HG03060 (cell line): ENCODE results near the gene SLC49A4.
A peak's percentile ranks its signal among the peaks of the same experiment; 100 is the strongest.
"Not testable (repeated sequence)": the region's sequence is repeated elsewhere in the genome, so short reads cannot be mapped to it uniquely, and the experiment has no call there.

Experiments
- ATAC-seq: cut with Tn5 transposase; IDR thresholded peaks from one replicate; pipeline ENCODE4 v1.9.1; 2021; ENCODE audit warnings: low read depth, moderate number of reproducible peaks; ENCODE audit not compliant: unreplicated experiment

Gene SLC49A4, protein sequence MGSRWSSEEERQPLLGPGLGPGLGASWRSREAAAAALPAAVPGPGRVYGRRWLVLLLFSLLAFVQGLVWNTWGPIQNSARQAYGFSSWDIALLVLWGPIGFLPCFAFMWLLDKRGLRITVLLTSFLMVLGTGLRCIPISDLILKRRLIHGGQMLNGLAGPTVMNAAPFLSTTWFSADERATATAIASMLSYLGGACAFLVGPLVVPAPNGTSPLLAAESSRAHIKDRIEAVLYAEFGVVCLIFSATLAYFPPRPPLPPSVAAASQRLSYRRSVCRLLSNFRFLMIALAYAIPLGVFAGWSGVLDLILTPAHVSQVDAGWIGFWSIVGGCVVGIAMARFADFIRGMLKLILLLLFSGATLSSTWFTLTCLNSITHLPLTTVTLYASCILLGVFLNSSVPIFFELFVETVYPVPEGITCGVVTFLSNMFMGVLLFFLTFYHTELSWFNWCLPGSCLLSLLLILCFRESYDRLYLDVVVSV

DNA sequence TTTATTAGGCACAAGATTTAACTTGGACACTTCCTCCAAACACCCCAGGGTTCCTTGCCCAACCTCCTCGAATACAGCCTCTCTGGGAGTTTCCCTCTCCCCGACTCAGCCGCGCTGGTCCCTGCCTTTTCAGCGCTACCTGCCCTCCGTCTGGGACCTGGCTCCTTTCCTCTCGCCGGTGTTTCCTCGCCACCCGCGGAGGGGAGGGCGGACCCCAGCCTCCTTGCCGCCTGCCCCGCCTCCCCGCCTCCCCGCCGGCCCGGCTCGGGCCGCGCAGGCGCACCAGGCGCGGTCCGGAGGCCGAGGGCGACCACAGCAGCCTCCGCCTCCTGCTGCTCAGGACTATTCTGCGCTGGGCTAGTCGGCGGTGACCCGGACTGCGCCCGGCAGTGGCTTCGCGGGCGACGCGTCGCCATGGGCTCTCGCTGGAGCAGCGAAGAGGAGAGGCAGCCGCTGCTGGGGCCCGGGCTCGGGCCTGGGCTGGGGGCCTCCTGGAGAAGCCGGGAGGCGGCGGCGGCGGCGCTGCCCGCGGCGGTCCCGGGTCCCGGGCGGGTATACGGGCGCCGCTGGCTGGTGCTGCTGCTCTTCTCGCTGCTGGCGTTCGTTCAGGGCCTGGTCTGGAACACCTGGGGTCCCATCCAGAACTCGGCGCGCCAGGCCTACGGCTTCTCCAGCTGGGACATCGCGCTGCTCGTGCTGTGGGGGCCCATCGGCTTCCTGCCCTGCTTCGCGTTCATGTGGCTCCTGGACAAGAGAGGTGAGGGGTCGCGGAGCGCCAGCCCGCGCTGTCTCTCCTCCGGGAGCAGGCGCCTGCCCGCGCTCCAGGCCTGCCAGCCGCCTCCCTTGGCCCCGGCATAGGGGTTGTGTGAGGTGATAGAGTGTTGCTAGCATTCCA lies at the start of gene SLC49A4:
TSS of gene SLC49A4 (plus strand) at position 291 of the 895 bp plus-strand sequence. CDS start at position 415, 124 bp downstream.
- no peak for ATAC-seq

DNA sequence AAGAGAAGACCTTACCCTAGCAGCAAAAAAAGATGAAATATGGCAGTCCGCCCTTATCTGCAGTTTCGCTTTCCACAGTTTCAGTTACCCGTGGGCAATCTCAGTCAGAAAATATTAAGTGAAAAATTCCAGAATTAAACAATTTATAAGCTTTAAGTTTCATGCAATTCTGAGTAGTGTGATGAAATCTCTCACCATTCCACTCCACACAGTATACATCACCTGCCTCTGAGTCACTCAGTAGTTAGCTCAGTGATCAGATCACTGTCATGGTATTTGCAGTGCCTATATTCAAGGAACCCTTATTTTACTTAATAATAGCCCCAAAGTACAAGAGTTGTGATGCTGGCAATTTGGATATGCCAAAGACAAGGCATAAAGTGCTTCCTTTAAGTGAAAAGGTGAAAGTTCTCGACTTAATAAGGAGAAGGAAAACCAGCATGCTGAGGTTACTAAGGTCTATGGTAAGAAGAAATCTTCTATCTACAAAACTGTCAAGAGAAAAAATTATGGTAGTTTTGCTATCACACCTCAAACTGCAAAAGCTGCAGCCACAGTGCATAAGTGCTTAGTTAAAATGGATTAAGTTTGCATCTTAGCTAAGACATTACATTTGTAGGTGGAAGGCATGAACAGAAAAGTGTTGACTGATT lies 49.4 kb upstream of the SLC49A4 start:
- ATAC-seq = no peak

DNA sequence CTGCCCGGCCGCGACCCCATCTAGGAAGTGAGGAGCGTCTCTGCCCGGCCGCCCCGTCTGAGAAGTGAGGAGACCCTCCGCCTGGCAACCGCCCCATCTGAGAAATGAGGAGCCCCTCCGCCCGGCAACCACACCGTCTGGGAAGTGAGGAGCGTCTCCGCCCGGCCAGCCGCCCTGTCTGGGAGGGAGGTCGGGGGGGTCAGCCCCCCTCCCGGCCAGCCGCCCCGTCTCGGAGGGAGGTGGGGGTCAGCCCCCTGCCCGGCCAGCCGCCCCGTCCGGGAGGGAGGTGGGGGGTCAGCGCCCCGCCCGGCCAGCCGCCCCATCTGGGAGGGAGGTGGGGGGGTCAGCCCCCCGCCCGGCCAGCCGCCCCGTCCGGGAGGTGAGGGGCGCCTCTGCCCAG lies 47.6 kb upstream of the SLC49A4 start:
- not testable (repeated sequence) for ATAC-seq

DNA sequence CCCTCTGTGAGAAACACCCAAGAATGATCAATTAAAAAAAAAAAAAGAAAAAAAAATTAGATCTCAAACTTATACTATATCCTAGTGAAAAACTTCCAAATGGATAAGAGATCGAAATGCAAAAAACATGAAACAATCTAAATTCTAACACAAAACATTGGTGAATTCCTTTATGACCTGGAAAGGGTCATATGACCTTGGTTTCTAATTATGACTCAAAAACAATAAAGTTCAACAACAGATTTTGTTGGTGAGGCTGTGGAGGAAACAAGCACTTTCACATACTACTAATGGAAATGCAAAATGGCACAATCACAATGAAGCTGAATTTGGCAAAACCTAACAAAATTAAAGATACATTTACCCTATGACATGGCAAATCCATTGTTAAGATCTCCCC lies 46.5 kb upstream of the SLC49A4 start:
- no peak for ATAC-seq

DNA sequence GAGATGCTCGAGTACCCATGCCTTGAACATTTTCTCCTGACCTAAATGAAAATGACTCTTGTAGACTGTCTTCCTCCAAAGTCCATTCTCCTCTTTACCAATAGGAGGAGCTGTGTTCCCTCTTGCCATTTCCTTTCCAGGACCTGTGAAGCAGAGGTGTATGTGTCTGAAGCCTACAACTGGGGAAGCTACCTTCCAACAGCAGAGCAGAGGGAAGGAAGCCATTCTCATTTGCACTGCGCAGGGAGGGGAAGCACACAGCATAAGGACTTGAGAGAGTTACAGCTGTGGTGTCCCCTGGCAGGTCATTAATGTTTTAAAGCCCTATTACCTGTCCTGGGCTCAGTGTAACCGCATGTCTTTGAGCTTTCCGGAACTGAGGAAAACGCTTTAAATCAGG lies 39.9 kb upstream of the SLC49A4 start:
- peak; percentile 57 for ATAC-seq

DNA sequence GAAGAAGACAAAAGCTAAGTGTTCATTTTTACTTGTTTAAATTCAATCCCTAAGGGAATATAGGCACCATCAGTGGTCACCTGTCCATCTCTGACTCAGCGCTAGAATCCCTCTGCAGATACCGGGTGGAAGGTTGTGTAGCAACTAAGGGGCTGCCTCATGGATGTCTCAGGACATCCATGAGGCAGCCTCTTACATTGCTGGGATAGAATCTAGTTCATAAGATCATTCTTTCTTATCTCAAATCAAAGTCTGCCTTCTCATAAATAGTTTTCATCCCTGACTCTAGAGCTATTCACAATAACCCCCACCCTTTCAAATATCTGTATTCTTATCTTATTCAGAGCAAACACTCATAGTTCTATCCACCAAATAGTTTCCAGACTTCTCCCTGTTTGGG lies 39.4 kb upstream of the SLC49A4 start:
- no peak for ATAC-seq

DNA sequence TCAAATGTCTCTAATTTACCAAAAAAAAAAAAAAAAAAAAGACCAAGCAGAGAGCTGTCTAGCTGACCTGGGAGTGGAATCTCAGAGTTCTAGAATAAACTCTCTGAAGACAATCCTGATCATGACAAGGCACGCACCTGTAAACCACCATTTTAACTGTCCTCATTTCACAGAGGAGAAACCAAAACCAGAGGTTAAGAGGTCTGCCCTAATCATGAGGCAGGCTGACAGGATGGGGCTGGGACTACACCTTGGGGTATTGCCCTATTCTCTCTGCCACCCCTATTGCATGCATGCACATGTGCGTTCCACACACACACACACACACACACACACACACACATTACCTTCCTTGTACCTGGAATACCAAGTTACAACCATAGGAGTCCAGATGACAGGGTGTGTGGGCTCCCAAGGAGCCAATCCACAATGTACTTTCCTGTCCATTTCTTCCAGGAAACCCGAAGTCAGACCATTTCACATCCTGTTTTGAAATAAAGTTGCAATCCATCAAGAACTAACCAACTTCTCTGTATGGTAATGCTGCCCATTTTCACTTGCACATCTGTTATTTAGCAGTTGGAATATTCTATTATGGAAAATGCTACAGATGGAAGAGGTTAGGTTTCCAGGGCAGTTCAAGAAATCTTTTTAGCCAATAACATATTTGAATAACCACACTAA lies 35.9 kb upstream of the SLC49A4 start:
- ATAC-seq = no peak

DNA sequence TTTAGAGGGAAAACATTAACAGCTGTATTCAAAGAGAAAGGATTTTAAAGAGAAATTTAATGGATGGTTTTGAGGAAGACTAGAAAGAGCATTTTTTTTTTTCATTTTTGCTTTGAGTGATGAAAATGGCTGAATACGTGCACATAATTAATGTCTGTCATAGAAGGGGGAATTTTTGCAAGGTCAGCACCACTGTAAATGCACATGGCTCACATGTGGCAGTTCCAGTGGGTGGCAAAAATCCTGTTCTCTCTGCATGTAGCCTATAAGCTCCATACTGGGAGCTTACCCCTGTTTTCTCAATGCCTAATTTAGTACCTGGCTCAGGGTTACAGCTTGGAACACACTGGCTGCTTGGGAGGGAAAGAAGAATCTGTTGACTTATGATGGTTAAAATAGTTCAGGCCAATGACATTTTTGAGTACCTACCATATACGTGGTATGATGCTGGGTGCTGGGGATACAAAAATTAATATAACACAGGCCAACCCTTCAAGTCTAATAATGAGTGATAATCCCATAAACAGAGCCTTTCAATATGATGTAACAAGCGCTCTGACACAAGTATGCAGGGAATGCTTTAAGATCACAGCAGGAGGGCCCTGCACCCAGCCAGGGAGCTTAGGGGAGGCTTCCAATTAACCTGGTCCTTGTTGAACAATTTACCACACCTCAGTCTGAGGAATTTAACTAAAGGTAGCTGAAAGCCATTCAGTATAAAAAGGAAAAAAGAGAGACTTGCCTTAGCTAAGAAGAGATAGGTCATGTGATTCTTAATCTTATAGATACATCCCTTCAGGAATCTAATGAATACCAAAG lies 34.2 kb upstream of the SLC49A4 start:
- no peak for ATAC-seq

DNA sequence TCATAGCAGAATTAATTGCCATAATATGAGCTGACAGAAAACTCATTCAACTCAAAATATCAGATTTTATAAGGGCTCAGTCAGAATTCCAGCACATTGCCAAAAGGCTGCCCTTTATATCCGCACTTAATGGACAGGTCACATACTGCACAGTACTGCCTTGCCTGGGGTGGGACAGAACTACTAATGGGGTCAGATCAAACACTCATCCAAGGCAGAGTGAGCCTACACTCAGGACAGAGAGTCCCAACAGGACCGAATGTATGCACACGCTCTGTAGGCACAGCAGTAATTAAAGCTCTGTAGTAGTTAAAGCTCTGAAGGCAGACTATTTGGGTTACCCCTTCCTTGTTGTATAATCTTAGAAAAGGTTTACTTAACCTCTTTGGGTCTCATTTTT lies 28.4 kb upstream of the SLC49A4 start:
- ATAC-seq = no peak

DNA sequence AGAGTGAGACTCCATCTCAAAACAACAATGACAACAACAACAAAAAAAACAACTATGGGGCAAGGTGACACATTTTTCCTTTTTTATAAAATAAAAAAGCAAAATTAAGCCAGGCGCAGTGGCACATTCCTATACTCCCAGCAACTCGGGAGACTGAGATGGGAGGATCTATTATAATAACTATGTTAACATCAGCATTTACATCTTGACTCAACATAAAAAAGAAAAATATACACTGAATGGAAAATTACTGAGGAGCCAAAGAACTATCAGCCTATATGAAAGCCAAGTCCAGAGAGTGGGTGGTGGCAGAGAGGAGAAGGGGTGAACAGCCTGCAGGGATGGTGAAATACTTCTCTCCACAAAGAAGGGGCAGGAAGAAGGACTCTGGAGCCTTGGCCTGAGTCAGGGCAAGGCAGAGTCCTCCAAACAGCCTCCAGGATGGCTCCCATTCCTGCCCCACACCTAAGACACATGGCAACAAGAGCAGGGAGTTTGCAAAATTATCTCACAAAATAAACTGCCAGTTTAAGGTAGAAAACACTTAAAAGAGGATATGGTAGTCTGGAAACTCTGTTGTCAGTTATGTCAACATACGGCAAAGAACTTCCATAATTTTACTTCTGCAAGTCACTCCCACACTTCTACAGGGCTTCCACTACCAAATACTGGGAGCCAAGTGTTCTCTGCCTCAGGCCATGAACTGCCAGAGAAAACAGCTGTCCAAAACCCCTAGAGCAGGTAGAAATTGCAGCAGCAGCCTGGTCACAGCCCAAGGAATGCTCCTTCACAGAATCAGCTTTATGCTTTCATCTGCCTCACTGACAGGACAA lies 27.1 kb upstream of the SLC49A4 start:
- no peak for ATAC-seq

DNA sequence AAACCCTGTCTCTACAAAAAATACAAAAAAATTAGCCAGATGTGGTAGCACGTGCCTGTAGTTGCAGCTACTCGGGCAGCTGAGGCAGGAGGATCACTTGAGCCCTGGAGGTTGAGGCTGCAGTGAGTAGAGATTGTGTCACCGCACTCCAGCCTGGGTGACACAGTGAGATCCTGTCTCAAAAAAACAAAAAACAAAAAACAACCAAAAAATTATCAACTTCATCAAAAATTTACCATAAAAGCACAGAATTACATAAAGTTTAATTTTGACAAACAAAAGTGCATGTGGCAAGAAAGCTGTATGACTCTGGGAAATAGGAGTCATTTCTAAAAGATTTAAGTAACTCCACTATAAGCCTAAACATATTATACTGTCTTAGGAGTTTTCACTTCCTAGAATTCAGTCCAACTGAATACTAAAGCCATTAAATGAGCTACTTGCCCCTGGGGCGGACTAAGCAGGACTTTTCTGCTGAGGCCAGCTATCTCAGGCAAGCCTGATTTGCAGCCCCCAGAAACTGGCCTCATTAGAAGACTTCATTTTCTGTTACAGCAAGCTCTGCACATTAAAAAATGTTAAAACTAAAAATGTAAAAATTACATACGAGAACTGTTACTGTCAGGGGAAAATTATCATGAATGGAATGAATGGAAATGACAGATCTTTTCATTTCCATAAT lies 24.2 kb upstream of the SLC49A4 start:
- ATAC-seq = no peak

DNA sequence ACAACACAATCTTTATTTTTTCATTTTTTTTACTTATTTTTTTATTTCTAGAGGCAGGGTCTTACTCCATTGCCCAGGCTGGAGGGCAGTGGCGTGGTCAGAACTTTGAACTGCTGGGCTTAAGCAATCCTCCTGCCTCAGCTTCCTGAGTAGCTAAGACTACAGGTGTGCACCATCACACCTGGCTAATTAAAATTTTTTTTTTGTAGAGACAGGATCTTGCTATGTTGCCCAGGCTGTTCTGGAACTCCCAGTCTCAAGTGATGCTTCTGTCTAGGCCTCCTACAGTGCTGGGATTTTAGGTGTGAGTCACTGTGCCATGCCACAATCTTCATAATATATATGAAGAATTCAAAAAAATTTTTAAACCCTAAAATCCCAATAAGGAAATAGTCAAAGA lies 22.0 kb upstream of the SLC49A4 start:
- ATAC-seq = no peak

DNA sequence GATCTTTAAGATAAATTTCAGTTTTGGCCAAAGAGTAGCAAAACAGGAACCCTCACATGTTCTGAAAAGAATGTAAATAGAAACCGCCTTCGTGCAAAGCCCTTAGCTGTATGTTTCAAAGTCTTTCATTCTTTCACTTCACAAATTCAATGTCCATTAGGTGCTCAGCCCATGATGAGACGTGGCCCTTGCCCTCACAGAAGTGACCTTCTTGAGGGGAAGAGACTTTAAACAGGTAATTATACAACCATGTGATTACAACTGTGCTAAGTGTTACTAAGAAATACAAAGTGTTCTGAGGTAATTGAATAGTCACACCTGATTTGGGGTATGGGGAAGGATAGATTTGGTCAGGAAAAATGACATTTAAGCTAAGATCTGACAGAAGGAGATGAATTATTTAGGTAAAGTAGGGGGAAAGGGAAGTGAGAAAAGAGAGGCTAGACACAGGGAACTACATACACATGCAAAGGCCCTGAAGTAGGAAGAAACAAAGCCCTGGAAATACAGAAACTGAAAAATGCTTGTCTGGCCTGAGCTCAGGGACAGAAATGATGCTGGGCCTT lies 20.8 kb upstream of the SLC49A4 start:
- ATAC-seq = no peak

DNA sequence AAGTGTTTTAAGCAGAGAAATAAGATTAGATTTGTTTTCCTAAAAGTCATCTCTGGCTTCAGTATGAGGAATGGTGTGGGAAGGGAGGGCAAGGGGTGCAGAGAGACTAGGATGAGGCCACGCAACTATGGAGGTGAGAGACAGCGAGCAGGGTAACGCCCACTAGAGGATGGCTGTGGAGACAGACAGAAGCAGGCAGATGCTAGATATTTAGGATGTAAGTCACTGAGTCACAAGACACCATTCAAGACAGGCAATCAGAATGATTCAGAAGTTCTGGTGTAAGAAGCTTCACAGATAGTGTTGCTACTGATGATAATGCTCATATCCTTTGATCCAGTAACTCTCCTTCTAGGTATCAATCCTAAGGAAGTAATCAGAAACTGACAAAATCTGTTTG lies 20.3 kb upstream of the SLC49A4 start:
- ATAC-seq = no peak

DNA sequence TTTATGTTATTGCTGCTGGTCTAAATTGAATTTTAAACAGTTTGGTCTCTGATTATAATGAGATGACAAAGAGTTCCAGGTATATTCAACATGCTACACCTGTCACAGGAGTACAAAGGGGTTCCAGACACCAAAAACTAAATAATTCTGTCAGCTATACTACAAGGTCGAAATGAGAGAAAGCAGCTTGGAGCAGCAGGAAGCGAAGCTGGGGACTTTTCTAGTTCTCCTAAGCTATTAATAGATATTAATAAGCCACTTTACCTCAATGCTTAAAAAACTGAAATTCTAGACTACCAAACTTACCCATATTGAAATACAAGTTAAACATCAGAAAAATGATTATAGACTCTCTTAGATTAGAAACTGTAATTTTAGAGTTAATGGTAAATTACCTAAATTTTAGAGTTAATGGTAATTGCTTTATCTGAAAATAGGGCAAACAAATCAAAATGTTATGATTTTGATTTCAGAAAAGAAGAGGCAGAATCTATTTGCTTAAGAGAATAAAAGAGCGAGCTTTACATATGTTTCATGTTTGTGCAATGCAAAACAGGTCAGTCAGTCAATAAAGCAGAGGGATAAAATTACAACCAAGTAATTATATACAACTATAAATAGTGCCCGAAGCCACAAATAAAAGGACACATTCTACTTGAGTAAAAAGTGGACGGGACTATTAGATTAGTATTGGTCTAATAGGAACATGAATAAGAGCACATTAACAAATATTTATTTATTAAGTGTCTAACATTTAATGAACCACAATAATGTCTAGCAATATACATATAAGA lies 18.0 kb upstream of the SLC49A4 start:
- no peak for ATAC-seq

DNA sequence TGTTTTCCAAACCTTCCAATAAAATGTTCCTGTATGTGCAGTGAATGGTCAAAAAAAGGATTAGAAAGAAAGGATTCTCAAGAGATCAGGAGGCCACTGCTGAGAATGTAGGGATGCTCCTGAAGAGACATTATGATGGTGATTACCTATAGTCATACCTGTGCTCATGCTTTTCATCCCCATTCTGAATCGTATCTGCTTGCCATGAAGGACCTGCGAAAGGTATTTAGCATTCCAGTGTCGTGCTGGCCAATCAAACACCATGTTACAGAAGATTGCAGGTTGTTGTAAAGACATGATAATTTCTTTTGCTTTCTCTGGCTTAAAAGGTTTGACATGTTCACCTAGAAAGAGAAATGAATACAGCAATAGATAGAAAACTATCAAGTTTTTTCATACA lies 17.3 kb upstream of the SLC49A4 start:
- ATAC-seq = no peak

DNA sequence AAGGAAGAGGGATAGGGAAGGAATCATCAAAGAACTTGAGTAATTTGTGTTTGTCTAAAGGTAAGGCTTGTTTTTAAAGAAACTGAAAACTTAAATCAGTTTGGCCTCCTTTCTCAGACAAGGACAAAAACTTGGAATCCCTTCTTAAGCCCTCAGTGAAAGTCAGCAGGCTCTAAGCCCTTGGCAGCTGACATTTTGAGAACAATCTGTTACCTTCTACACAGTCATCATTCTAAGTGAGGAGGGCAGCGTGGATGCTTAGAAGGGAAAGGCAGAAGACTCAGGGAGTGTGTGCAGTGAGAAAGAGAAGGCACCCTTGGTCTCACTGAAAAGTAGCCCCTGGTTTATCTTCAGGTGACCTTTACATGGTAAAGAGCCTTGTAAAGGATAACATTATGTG lies 12.1 kb upstream of the SLC49A4 start:
- ATAC-seq = no peak
